ENCODE results near the gene TNKS1BP1. TPM values are rescaled to one million over a fixed set of nuclear protein-coding genes. Genes with fewer than 3 reads are reported as not detected.

The TNKS1BP1 gene
- total RNA-seq, 2 experiments from 2014 or later = 14.0 to 15.1 TPM

DNA sequence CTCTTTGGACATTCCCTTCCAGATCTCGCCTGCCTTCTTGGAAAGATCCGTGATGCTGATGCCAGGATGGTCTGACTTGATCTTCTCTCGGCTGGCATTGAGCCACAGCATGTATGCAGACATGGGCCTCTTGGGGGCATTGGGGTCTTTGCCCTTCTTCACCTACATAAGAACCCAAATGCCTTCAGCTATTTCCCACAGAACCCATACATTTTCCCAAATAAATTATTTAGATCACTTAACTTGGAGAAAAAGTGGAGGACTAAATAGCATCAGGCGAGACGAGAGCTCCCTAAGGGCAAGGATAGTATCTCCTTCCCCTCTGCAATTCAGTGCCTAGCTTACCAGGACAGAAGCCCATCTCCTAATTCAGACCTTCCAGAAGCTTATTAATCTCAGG lies 3.0 kb upstream of the TNKS1BP1 start:
- no peak for DNase-seq
- Mint-ChIP-seq H3K4me1 (ENCODE audit: low read depth) (peaks cover 54% of the 10 kb centered on the region), H3K9me3 (no peaks in the 10 kb centered on the region), H3K36me3 (peaks cover 61% of the 10 kb centered on the region), H3K4me3 (no peak overlapping the region), H3K27me3 (no peaks in the 10 kb centered on the region), H3K27ac (no peak overlapping the region)
- intact Hi-C loops (cut with micrococcal nuclease) = loop anchor here (5.0 kb wide), 2 partner anchors 415 to 1250 kb away; partner anchors contain the start of genes LPXN, SELENOH and ZFP91
- ChIA-PET CTCF (interaction anchor here (1.0 kb wide), 1 partner anchor 18 kb away, joined by 5 read pairs; no protein-coding TSS in a partner anchor), POLR2A (no interaction called here)

DNA sequence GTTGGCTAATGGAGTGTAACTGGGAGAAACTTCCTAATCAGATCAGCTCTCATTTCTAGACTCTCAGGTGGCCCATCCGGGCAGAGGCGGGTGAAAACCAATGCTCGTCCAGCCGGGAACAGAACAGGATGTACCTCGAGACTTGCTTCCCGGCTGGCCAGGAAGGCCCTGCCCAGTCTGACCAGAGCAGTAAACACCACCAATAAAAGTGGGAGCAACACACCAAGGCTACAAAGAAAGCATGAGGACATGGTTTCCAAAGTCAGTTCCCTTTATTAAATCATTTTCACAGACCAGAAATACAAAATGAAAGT lies 940 bp upstream of the TNKS1BP1 start:
- DNase-seq = no peak
- Mint-ChIP-seq H3K4me3 (peak overlapping the region; percentile 79), H3K27me3 (no peaks in the 10 kb centered on the region), H3K36me3 (peaks cover 41% of the 10 kb centered on the region), H3K27ac (peak overlapping the region; percentile 95), H3K9me3 (no peaks in the 10 kb centered on the region), H3K4me1 (ENCODE audit: low read depth) (peaks cover 48% of the 10 kb centered on the region)
- intact Hi-C loops (cut with micrococcal nuclease) = loop anchor here (1.0 to 5.0 kb wide), 7 partner anchors 10 to 1252 kb away; partner anchors contain the start of genes LPXN, MED19, SELENOH and SSRP1
- CTCF ChIA-PET = interaction anchor here (1.4 to 3.9 kb wide), 5 partner anchors 8 to 100 kb away, joined by 3 to 28 read pairs (median 4); partner anchors contain the start of genes P2RX3 and SSRP1
- POLR2A ChIA-PET = interaction anchor here (1.1 to 2.4 kb wide), 4 partner anchors 9 to 101 kb away, joined by 3 to 30 read pairs (median 4); partner anchors contain the start of genes SLC43A3 and SSRP1

GRCh38 chr11:57324154-57324885 lies 432 bp downstream of the TNKS1BP1 start:
- intact Hi-C loops (cut with micrococcal nuclease) = no loop called here
- DNase-seq = no peak
- peak overlapping the region; percentile 34 for H3K27ac Mint-ChIP-seq
- CTCF ChIA-PET = interaction anchor here (1.1 to 3.9 kb wide), 5 partner anchors 13 to 243 kb away, joined by 3 to 28 read pairs (median 4); partner anchors contain the start of genes P2RX3, SSRP1 and UBE2L6
- peak overlapping the region; percentile 77 for H3K4me3 Mint-ChIP-seq
- H3K4me1 Mint-ChIP-seq (ENCODE audit: low read depth) = peaks cover 35% of the 10 kb centered on the region
- POLR2A ChIA-PET = interaction anchor here (1.1 to 1.2 kb wide), 2 partner anchors 10 to 12 kb away, joined by 3 read pairs; no protein-coding TSS in a partner anchor
- H3K9me3 Mint-ChIP-seq = no peaks in the 10 kb centered on the region
- no peaks in the 10 kb centered on the region for H3K27me3 Mint-ChIP-seq
- peaks cover 30% of the 10 kb centered on the region for H3K36me3 Mint-ChIP-seq

- CTCF ChIA-PET = interaction anchor here (0.6 to 3.9 kb wide), 3 partner anchors 13 to 244 kb away, joined by 3 to 28 read pairs (median 3); partner anchors contain the start of genes P2RX3, SSRP1 and UBE2L6
- H3K27ac Mint-ChIP-seq = peak overlapping the region; percentile 34
- intact Hi-C loops (cut with micrococcal nuclease) = no loop called here
- H3K4me3 Mint-ChIP-seq = peak overlapping the region; percentile 77
- no peaks in the 10 kb centered on the region for H3K27me3 Mint-ChIP-seq
- peaks cover 30% of the 10 kb centered on the region for H3K36me3 Mint-ChIP-seq
- POLR2A ChIA-PET = interaction anchor here (1.1 to 1.2 kb wide), 2 partner anchors 11 to 12 kb away, joined by 3 read pairs; no protein-coding TSS in a partner anchor
- peaks cover 35% of the 10 kb centered on the region for H3K4me1 Mint-ChIP-seq (ENCODE audit: low read depth)
- H3K9me3 Mint-ChIP-seq = no peaks in the 10 kb centered on the region
- DNase-seq = no peak
Measured at GRCh38 chr11:57323855-57324153, 948 bp downstream of the TNKS1BP1 start.

DNA sequence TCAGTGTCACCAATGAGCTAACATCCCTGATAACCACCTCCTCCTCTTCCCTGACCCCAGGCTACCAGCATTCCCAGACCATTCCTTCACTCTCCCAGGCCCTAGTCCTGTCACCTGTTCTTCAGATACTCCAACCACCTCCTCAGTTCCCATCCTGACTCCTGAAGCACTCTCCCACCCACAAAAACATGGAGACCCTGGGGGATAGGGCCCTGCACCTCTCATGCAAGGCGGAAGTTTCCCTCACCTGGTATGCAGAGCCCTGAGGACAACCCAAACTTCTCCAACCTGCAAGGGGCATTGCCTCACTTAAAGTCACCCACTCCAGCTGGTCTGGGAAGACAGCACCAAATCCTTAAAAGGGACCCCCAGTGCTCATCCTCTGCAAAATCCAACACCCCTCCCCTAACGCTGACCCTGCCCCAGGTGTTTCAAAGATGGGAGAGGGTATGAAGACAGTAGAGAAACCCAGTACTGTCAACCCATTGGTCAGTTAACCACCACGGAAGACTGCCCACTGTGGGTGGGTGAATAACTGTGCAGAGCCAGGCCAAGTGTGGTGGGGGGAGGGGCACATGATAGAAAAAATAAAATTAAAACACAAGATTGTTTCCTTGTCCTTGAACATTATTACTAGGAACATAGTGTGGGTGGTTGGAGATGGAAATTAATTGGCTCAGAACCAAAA lies 1.4 kb downstream of the TNKS1BP1 start:
- Mint-ChIP-seq H3K36me3 (peaks cover 25% of the 10 kb centered on the region), H3K9me3 (no peaks in the 10 kb centered on the region), H3K27me3 (no peaks in the 10 kb centered on the region), H3K27ac (peak overlapping the region; percentile 7), H3K4me3 (peak overlapping the region; percentile 77), H3K4me1 (ENCODE audit: low read depth) (peaks cover 35% of the 10 kb centered on the region)
- POLR2A ChIA-PET = interaction anchor here (1.1 to 1.2 kb wide), 2 partner anchors 11 kb away, joined by 3 read pairs; no protein-coding TSS in a partner anchor
- intact Hi-C loops (cut with micrococcal nuclease) = no loop called here
- CTCF ChIA-PET = interaction anchor here (0.6 to 3.9 kb wide), 4 partner anchors 14 to 602 kb away, joined by 3 to 28 read pairs (median 3); partner anchors contain the start of genes P2RX3 and SSRP1
- no peak for DNase-seq

- Mint-ChIP-seq H3K9me3 (no peaks in the 10 kb centered on the region), H3K4me3 (peak overlapping the region; percentile 77), H3K4me1 (ENCODE audit: low read depth) (peaks cover 35% of the 10 kb centered on the region), H3K27ac (peak overlapping the region; percentile 39), H3K27me3 (no peaks in the 10 kb centered on the region), H3K36me3 (peaks cover 21% of the 10 kb centered on the region)
- POLR2A ChIA-PET = interaction anchor here (0.7 kb wide), 1 partner anchor 8 kb away, joined by 3 read pairs; no protein-coding TSS in a partner anchor
- CTCF ChIA-PET = interaction anchor here (0.6 to 1.2 kb wide), 2 partner anchors 23 to 603 kb away, joined by 3 read pairs; no protein-coding TSS in a partner anchor
- intact Hi-C loops (cut with micrococcal nuclease) = no loop called here
- peak; percentile 47 for DNase-seq
Measured at GRCh38 chr11:57322256-57323166, 2.2 kb downstream of the TNKS1BP1 start.

DNA sequence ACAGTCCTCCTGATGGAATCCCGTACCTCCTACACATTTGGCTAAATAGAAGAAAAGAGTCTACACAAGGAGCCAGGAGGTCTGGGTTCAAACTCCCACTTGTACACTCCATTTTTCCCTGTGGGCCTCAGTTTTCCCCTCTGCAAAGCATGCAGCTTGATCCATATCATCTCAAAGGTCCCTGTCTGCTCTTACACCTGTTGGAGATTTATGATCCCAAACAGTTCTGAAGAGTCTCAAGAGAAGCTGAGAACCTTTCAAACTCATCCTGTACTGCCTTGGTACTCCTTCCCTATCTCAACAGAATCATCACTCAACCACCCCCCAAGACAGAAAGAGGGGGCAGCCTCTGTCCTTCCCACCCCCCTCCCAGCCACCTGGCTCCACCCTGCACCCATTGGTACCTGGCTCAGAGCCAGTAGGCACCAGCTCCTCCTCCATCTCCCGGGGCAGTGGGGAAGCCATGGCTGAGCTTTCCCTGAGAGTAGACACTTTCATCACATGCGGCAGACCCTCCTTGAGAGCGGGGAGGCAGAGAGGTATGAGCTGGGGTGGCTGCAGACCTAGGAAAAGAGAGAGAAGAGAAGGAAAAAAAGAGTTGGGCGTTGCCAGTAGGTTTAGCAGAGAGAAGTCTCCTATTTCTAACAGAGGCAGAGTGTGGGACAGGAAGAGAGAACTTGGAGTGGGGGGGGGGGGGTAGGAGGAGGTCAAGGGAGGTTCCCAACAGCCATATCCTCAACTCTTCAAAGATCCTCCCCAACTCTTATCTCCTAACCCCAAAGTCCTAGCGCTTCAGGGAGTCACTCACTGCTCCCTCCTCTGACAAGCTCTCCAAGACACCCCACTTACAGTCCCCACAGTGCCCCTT lies 3.1 kb downstream of the TNKS1BP1 start:
- Mint-ChIP-seq H3K27me3 (no peaks in the 10 kb centered on the region), H3K27ac (peak overlapping the region; percentile 39), H3K4me1 (ENCODE audit: low read depth) (peaks cover 33% of the 10 kb centered on the region), H3K9me3 (no peaks in the 10 kb centered on the region), H3K36me3 (peaks cover 13% of the 10 kb centered on the region), H3K4me3 (no peak overlapping the region)
- DNase-seq = no peak
- intact Hi-C loops (cut with micrococcal nuclease) = no loop called here
- POLR2A ChIA-PET = interaction anchor here (0.7 kb wide), 1 partner anchor 9 kb away, joined by 3 read pairs; no protein-coding TSS in a partner anchor
- CTCF ChIA-PET = interaction anchor here (1.0 kb wide), 1 partner anchor 319 kb away, joined by 3 read pairs; no protein-coding TSS in a partner anchor

- CTCF ChIA-PET = interaction anchor here (1.0 kb wide), 1 partner anchor 320 kb away, joined by 3 read pairs; no protein-coding TSS in a partner anchor
- intact Hi-C loops (cut with micrococcal nuclease) = no loop called here
- peaks cover 6% of the 10 kb centered on the region for H3K36me3 Mint-ChIP-seq
- no peaks in the 10 kb centered on the region for H3K27me3 Mint-ChIP-seq
- peaks cover 25% of the 10 kb centered on the region for H3K4me1 Mint-ChIP-seq (ENCODE audit: low read depth)
- DNase-seq = no peak
- no peak overlapping the region for H3K4me3 Mint-ChIP-seq
- POLR2A ChIA-PET = no interaction called here
- no peaks in the 10 kb centered on the region for H3K9me3 Mint-ChIP-seq
- H3K27ac Mint-ChIP-seq = no peak overlapping the region
Measured at GRCh38 chr11:57320719-57321387, 3.9 kb downstream of the TNKS1BP1 start.

DNA sequence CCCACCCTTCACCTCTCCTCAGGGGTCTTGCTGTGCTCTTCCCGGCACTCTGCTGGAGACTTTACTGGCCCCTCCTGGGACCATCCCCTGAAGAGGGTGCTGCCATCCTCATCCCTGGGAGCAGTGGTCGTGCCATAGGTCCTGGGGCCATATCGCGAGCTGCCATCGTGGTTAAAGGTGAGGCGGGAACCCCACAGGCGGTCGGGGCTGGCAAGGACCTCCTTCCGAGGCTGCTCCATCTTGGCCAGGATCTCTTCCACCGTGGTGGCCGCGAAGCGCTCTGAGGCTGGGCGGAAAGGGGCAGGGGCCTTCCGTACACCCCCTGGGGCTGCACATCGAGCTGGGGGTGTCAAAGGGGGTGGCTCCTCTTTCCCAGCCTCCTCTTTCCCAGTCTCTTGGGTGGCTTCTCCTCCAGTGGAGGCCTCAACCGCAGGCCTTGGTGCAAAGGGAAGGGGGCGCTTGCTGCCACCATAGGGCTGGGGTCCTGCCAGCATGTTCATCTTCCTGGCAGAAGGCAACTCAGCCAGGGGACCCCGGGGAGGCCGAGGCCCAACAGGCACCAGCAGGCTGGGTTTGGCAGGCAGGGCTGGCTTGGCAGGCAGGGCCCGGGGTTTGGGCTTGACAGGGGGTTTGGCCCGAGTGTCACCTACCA lies 4.6 kb downstream of the TNKS1BP1 start:
- no peaks in the 10 kb centered on the region for H3K9me3 Mint-ChIP-seq
- peaks cover 4% of the 10 kb centered on the region for H3K36me3 Mint-ChIP-seq
- peaks cover 19% of the 10 kb centered on the region for H3K4me1 Mint-ChIP-seq (ENCODE audit: low read depth)
- H3K4me3 Mint-ChIP-seq = no peak overlapping the region
- ChIA-PET POLR2A (no interaction called here), CTCF (interaction anchor here (1.0 kb wide), 1 partner anchor 320 kb away, joined by 3 read pairs; no protein-coding TSS in a partner anchor)
- no peaks in the 10 kb centered on the region for H3K27me3 Mint-ChIP-seq
- no peak overlapping the region for H3K27ac Mint-ChIP-seq
- intact Hi-C loops (cut with micrococcal nuclease) = no loop called here
- DNase-seq = no peak

- Mint-ChIP-seq H3K27ac (no peak overlapping the region), H3K4me1 (ENCODE audit: low read depth) (peaks cover 10% of the 10 kb centered on the region), H3K36me3 (peaks cover 10% of the 10 kb centered on the region), H3K4me3 (no peak overlapping the region), H3K27me3 (no peaks in the 10 kb centered on the region), H3K9me3 (no peaks in the 10 kb centered on the region)
- ChIA-PET POLR2A (no interaction called here), CTCF (interaction anchor here (1.0 kb wide), 1 partner anchor 69 kb away, joined by 3 read pairs; no protein-coding TSS in a partner anchor)
- intact Hi-C loops (cut with micrococcal nuclease) = no loop called here
- no peak for DNase-seq
Measured at GRCh38 chr11:57318178-57318577, 6.6 kb downstream of the TNKS1BP1 start.

Measured in activated CD4-positive, alpha-beta memory T cell treated with anti-CD3 and anti-CD28 coated beads for 36 hours (primary cell).